ENCODE results near the gene MORN1.
"Not testable (repeated sequence)": the region's sequence is repeated elsewhere in the genome, so short reads cannot be mapped to it uniquely, and the experiment has no call there.

GRCh38 chr1:2327162-2327561, 64.2 kb downstream of the MORN1 start:
- not testable (repeated sequence) for TF ChIP-seq ATF2 (IDR thresholded peaks at IDR 0.05; ENCODE audit: low read length); HDAC6 (IDR thresholded peaks at IDR 0.05; ENCODE audit: unreplicated experiment); RAD21 (IDR thresholded peaks at IDR 0.05; ENCODE audit: insufficient read depth, low read depth, low read length); ELK1 (IDR thresholded peaks at IDR 0.05; ENCODE audit: low read depth, low read length); CTCF (IDR thresholded peaks at IDR 0.05 in 2 of 3, conservative IDR thresholded peaks at IDR 0.05 in 1 of 3; ENCODE audit: control insufficient read depth in 2 of 3, extremely low read depth in 1 of 3, insufficient read depth in 1 of 3, low read depth in 3 of 3, low read length in 3 of 3); TCF12 (IDR thresholded peaks at IDR 0.05; ENCODE audit: low read depth, low read length); ZNF207 (IDR thresholded peaks at IDR 0.05; ENCODE audit: borderline replicate concordance); EZH2 (IDR thresholded peaks at IDR 0.05; ENCODE audit: borderline replicate concordance, control insufficient read depth, low read depth, low read length); KLF5 (IDR thresholded peaks at IDR 0.05; ENCODE audit: partially characterized antibody); POLR2A (IDR thresholded peaks at IDR 0.05; ENCODE audit: low read depth, low read length); CHD1 (IDR thresholded peaks at IDR 0.05; ENCODE audit: low read depth, low read length); USF2 (IDR thresholded peaks at IDR 0.05; ENCODE audit: borderline replicate concordance, low read depth, low read length)

Data from GM12878 (cell line).